Endodermal cell (in vitro differentiated cells): ENCODE measurements around the gene TPM4. TPM values are rescaled to one million over a fixed set of nuclear protein-coding genes. Genes with fewer than 3 reads are reported as not detected.

ENCODE experiments used
- DNase-seq: peaks from one replicate; pipeline ENCODE4 v3.0.0-alpha.2; 2017
- H3K27ac ChIP-seq: 2 replicates; pipeline ENCODE4 v1.5.1; 2013; ENCODE audit warnings: mild to moderate bottlenecking, low read depth, low read length, moderate library complexity
- H3K27me3 ChIP-seq: 2 replicates; pipeline ENCODE4 v1.6.1; 2013; ENCODE audit warnings: mild to moderate bottlenecking, low read length, moderate library complexity; ENCODE audit not compliant: insufficient read depth, control insufficient read depth, poor library complexity, severe bottlenecking
- H3K36me3 ChIP-seq: 2 replicates; pipeline ENCODE4 v1.7.0; 2013; ENCODE audit warnings: mild to moderate bottlenecking, low read length, moderate library complexity; ENCODE audit not compliant: control insufficient read depth, insufficient read depth
- H3K4me1 ChIP-seq: one replicate; pipeline ENCODE4 v1.7.0; 2013; ENCODE audit warnings: low read length; ENCODE audit not compliant: control insufficient read depth, insufficient read depth
- H3K4me3 ChIP-seq: 2 replicates; pipeline ENCODE4 v1.5.1; 2013; ENCODE audit warnings: mild to moderate bottlenecking, low read length, moderate library complexity
- H3K9ac ChIP-seq: 2 replicates; pipeline ENCODE4 v1.6.1; 2013; ENCODE audit warnings: mild to moderate bottlenecking, low read length, moderate library complexity; ENCODE audit not compliant: poor library complexity, severe bottlenecking; ENCODE audit errors: extremely low read depth
- H3K9me3 ChIP-seq: 2 replicates; pipeline ENCODE4 v1.6.1; 2013; ENCODE audit warnings: mild to moderate bottlenecking, low read length, moderate library complexity; ENCODE audit not compliant: control insufficient read depth
- H3K27ac Mint-ChIP-seq: 2 replicates; pipeline ENCODE4 v1.8.0; 2020; ENCODE audit warnings: mixed read lengths
- H3K27me3 Mint-ChIP-seq: 2 replicates; pipeline ENCODE4 v1.8.0; 2021; ENCODE audit warnings: mild to moderate bottlenecking, mixed read lengths; ENCODE audit not compliant: insufficient read depth
- H3K36me3 Mint-ChIP-seq: 2 replicates; pipeline ENCODE4 v1.8.0; 2020; ENCODE audit warnings: low read depth, mixed read lengths
- H3K4me1 Mint-ChIP-seq: 2 replicates; pipeline ENCODE4 v1.8.0; 2020; ENCODE audit warnings: mixed read lengths
- H3K4me3 Mint-ChIP-seq: 2 replicates; pipeline ENCODE4 v1.8.0; 2020; ENCODE audit warnings: mild to moderate bottlenecking, moderate library complexity, mixed read lengths
- H3K9me3 Mint-ChIP-seq: 2 replicates; pipeline ENCODE4 v1.8.0; 2020; ENCODE audit warnings: mild to moderate bottlenecking, mixed read lengths
- CTCF ChIP-seq: fragments of 200-600 bp; sonication (generic); conservative IDR thresholded peaks from 2 replicates; pipeline ENCODE4 v1.5.0; 2021; ENCODE audit warnings: antibody characterized with exemption, mild to moderate bottlenecking
- WGBS, 2 experiments: methylation state at CpG; one replicate each; pipeline versions ENCODE4 v1.1.5 to v1.1.7; 2013; ENCODE audit warnings: missing lambda C conversion rate in 2 of 2, mixed read lengths in 1 of 2; ENCODE audit not compliant: insufficient coverage in 1 of 2, insufficient read length in 1 of 2; 5-methylcytosine and 5-hydroxymethylcytosine counted together
- total RNA-seq, 2 donors: library from RNA; stranded (reverse); fragmentation: NEBNext Ultra II Directional in 1 of 2; extraction: Animal tissue kit (Norgen Biotek cat#: 25700) in 1 of 2; gene quantifications; 2 replicates in 1 of 2; 3 replicates in 1 of 2; pipeline ENCODE4 v1.2.1, GENCODE V29; 2021

Gene TPM4
- total RNA-seq, 2 donors from 2014 or later = 387 to 437 TPM

- Mint-ChIP-seq H3K9me3 (no peaks in the 10 kb centered on the region), H3K27ac (no peak overlapping the region), H3K4me1 (peaks cover 9% of the 10 kb centered on the region), H3K36me3 (peaks cover 89% of the 10 kb centered on the region), H3K27me3 (no peaks in the 10 kb centered on the region), H3K4me3 (no peak overlapping the region)
- H3K27me3 ChIP-seq = no peaks in the 10 kb centered on the region
- no peak for TF ChIP-seq CTCF
- 97 to 98% methylated on average over 12 to 13 of the region's 13 CpGs for WGBS, 2 experiments
- DNase-seq = no peak
- no peak overlapping the region for H3K4me3 ChIP-seq
- H3K9me3 ChIP-seq = no peaks in the 10 kb centered on the region
- peaks cover 98% of the 10 kb centered on the region for H3K36me3 ChIP-seq
- no peak overlapping the region for H3K9ac ChIP-seq
- no peaks in the 10 kb centered on the region for H3K4me1 ChIP-seq
- no peak overlapping the region for H3K27ac ChIP-seq
Measured at GRCh38 chr19:16091546-16092475, 15.5 kb downstream of the TPM4 start.

DNA sequence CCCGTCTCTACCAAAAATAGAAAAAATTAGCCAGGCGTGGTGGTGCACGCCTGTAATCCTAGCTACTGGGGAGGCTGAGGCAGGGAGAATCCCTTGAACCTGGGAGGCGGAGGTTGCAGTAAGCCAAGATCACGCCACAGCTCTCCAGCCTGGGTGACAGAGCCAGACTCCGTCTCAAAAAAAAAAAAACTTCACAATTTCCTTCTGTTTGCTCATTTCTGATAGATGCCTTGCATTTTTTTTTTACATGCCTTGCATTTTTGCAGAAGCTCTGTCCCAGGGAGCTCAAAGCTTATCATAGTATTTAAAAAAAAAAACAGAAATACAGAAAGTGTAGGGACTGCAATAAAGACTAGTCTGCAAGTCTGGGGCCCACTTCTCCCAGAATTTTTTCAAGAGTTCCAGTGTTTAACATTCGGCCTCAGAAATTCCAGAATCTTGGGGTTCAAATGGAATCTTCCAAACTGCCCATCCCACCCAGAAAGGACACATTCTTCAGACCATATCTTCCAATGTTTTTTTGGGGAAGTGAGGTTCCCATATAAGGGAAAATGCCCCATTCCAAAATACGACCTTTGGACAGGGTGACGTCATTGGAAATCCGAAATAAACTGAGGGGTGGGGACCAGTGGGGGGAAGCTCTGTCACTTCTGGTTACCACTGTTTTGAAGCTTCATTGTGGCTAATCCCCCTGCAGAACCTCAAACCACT, 18.2 kb downstream of the TPM4 start:
- H3K36me3 ChIP-seq = peaks cover 97% of the 10 kb centered on the region

More for the DNA sequence above, 18.2 kb downstream of the TPM4 start:
- no peaks in the 10 kb centered on the region for H3K9me3 ChIP-seq
- no peak for DNase-seq
- Mint-ChIP-seq H3K36me3 (peaks cover 87% of the 10 kb centered on the region), H3K27me3 (no peaks in the 10 kb centered on the region), H3K9me3 (no peaks in the 10 kb centered on the region), H3K4me1 (peaks cover 4% of the 10 kb centered on the region), H3K27ac (no peak overlapping the region), H3K4me3 (no peak overlapping the region)
- H3K4me3 ChIP-seq = no peak overlapping the region
- no peaks in the 10 kb centered on the region for H3K27me3 ChIP-seq
- H3K4me1 ChIP-seq = no peaks in the 10 kb centered on the region
- no peak overlapping the region for H3K27ac ChIP-seq
- no peak for TF ChIP-seq CTCF
- H3K9ac ChIP-seq = no peak overlapping the region
- WGBS, 2 experiments = 86 to 88% methylated on average over 7 to 10 of the region's 10 CpGs
